OCI-LY1 (cell line): ENCODE results near the gene BACE2.

Experiments used
- H2AFZ ChIP-seq: fragments of 200-600 bp; sonication (generic), shearing (Covaris generic); 2 replicates; pipeline ENCODE4 v1.6.0; 2014; ENCODE audit warnings: antibody characterized with exemption, mild to moderate bottlenecking, low read length
- H3F3A ChIP-seq: fragments of 200-600 bp; sonication (generic), shearing (Covaris generic); 2 replicates; pipeline ENCODE4 v1.6.0; 2014; ENCODE audit warnings: mild to moderate bottlenecking, antibody characterized with exemption, low read length, moderate library complexity; ENCODE audit not compliant: insufficient read depth
- H3K27ac ChIP-seq: fragments of 200-600 bp; sonication (generic); 2 replicates; pipeline ENCODE4 v1.5.1; 2014; ENCODE audit warnings: low read length, mixed run types, mild to moderate bottlenecking, low read depth; ENCODE audit not compliant: poor library complexity, severe bottlenecking
- H3K27me3 ChIP-seq: fragments of 200-600 bp; sonication (generic); 2 replicates; pipeline ENCODE4 v1.6.0; 2014; ENCODE audit warnings: antibody characterized with exemption, mild to moderate bottlenecking, low read length, moderate library complexity; ENCODE audit not compliant: insufficient read depth
- H3K36me3 ChIP-seq: fragments of 200-600 bp; sonication (generic); 2 replicates; pipeline ENCODE4 v1.6.1; 2014; ENCODE audit warnings: mild to moderate bottlenecking, antibody characterized with exemption, low read length, moderate library complexity, mixed read lengths; ENCODE audit not compliant: insufficient read depth
- H3K4me1 ChIP-seq: fragments of 200-600 bp; sonication (generic); 2 replicates; pipeline ENCODE4 v1.5.1; 2014; ENCODE audit warnings: mild to moderate bottlenecking, low read length, moderate library complexity; ENCODE audit not compliant: insufficient read depth, severe bottlenecking
- H3K4me2 ChIP-seq: fragments of 200-600 bp; sonication (generic), shearing (Covaris generic); 2 replicates; pipeline ENCODE4 v1.6.1; 2014; ENCODE audit warnings: low read length
- H3K4me3 ChIP-seq: fragments of 200-600 bp; sonication (generic); 2 replicates; pipeline ENCODE4 v1.5.1; 2014; ENCODE audit warnings: low read length, low read depth, mild to moderate bottlenecking, mixed read lengths; ENCODE audit not compliant: poor library complexity, severe bottlenecking
- H3K79me2 ChIP-seq: fragments of 200-600 bp; shearing (Covaris generic); 2 replicates; pipeline ENCODE4 v1.6.1; 2016; ENCODE audit warnings: mixed run types, low read length, mixed read lengths; ENCODE audit not compliant: insufficient read depth
- H3K9ac ChIP-seq: fragments of 200-600 bp; sonication (generic), shearing (Covaris generic); 2 replicates; pipeline ENCODE4 v1.6.1; 2014; ENCODE audit warnings: mild to moderate bottlenecking, low read length, mixed read lengths
- H3K9me2 ChIP-seq: fragments of 200-600 bp; sonication (generic), shearing (Covaris generic); 2 replicates; pipeline ENCODE4 v1.6.1; 2014; ENCODE audit warnings: low read depth, mild to moderate bottlenecking, low read length, mixed read lengths
- H3K9me3 ChIP-seq: fragments of 200-600 bp; shearing (Covaris generic); 2 replicates; pipeline ENCODE4 v1.6.1; 2014; ENCODE audit warnings: low read length, mixed read lengths
- H4K20me1 ChIP-seq: fragments of 200-600 bp; sonication (generic), shearing (Covaris generic); 2 replicates; pipeline ENCODE4 v1.6.0; 2016; ENCODE audit warnings: mild to moderate bottlenecking, low read length; ENCODE audit not compliant: insufficient read depth
- EZH2 ChIP-seq: fragments of 200-600 bp; sonication (generic), shearing (Covaris generic); IDR thresholded peaks from 2 replicates; pipeline ENCODE4 v1.8.0; 2017; ENCODE audit warnings: borderline replicate concordance, mixed run types, mild to moderate bottlenecking, antibody characterized with exemption, low read length, moderate library complexity, mixed read lengths
- TF ChIP-seq, protein P1 (sequence below): fragments of 200-600 bp; sonication (generic), shearing (Covaris generic); IDR thresholded peaks from 2 replicates; pipeline ENCODE4 v1.5.1; 2017; ENCODE audit warnings: mild to moderate bottlenecking, antibody characterized with exemption, low read length, moderate library complexity, mixed read lengths

The BACE2 gene

DNA sequence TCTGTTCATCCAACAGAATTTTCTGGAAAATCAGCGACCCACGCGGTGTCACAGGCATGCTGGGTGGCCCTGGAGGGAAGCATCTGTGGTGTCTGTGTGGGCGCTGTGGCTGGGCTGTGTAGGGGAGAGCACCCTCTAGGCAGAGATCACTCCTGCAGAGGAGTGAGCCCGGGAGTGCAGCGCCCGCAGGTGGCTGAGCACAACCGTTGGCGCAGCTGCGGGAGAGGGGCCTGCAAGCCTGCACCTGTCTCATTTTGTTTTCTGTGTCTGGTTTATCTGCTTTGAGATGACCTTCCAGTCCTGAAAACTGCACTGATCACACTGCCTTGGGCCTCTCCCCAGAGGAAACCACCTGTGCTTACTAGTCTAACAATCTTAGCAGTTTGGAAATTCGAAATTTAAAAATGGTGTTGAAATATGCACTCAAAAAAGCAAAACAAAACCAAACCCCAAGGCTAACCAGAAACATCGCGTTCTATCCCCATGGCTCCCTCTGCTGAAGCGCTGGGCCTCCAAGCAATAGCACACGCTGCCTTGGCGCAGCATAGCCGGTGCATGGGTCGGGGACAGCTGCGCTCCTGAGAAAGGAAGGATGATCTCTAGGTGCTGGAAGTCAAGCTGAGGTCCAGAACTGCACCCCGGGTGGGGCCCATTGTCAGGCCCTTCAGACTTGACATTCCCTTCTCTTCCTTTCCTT is 153.4 kb downstream of the BACE2 start:
- Histone ChIP-seq H3K9ac (peak overlapping the region; percentile 65), H4K20me1 (no peaks in the 10 kb centered on the region), H3K27ac (peak overlapping the region; percentile 100)

DNA sequence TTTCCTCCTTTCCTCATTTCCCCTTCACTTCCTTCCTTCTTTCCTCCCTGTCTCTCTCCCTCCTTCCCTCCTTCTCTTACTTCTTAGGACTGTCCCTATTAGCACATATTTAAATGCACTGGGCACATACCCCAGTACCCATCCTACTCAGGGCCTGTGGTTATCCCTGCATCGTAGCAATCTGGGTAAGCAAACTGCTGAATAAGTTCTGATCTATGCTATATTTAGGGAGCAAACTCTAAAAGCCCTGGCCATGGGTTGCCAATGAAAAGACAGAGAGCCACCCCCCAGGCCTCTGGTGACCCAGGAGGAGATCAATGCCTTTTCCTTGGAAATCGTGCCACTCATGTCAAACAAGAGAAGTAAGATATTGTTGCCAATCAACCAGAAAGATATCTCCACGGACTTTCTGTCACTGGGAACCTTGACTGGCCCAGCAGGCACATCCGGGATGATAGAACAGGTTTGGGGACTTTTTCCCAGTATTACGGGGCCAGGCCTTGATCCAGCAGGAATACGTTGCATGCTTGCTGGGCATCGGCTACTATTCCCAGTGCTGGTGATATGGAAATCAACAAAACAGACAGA is 154.0 kb downstream of the BACE2 start:
- no peaks in the 10 kb centered on the region for H3K27me3 ChIP-seq
- H3K4me1 ChIP-seq = peaks cover 69% of the 10 kb centered on the region
- peak overlapping the region; percentile 100 for H3K27ac ChIP-seq
- no peaks in the 10 kb centered on the region for H3K36me3 ChIP-seq
- no peaks in the 10 kb centered on the region for H3K9me2 ChIP-seq
- TF ChIP-seq, protein P1, sequence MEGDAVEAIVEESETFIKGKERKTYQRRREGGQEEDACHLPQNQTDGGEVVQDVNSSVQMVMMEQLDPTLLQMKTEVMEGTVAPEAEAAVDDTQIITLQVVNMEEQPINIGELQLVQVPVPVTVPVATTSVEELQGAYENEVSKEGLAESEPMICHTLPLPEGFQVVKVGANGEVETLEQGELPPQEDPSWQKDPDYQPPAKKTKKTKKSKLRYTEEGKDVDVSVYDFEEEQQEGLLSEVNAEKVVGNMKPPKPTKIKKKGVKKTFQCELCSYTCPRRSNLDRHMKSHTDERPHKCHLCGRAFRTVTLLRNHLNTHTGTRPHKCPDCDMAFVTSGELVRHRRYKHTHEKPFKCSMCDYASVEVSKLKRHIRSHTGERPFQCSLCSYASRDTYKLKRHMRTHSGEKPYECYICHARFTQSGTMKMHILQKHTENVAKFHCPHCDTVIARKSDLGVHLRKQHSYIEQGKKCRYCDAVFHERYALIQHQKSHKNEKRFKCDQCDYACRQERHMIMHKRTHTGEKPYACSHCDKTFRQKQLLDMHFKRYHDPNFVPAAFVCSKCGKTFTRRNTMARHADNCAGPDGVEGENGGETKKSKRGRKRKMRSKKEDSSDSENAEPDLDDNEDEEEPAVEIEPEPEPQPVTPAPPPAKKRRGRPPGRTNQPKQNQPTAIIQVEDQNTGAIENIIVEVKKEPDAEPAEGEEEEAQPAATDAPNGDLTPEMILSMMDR = no peak
- TF ChIP-seq EZH2 = no peak
- no peak overlapping the region for H2AFZ ChIP-seq
- no peaks in the 10 kb centered on the region for H3K9me3 ChIP-seq
- peak overlapping the region; percentile 49 for H3K4me2 ChIP-seq
- H3K79me2 ChIP-seq = no peaks in the 10 kb centered on the region
- H3K9ac ChIP-seq = peak overlapping the region; percentile 65
- H4K20me1 ChIP-seq = no peaks in the 10 kb centered on the region
- H3F3A ChIP-seq = no peaks in the 10 kb centered on the region
- no peak overlapping the region for H3K4me3 ChIP-seq

More for the DNA sequence above, 153.4 kb downstream of the BACE2 start:
- H3K9me2 ChIP-seq = no peaks in the 10 kb centered on the region
- TF ChIP-seq, protein P1 = peak; percentile 54
- no peak for TF ChIP-seq EZH2
- H3K36me3 ChIP-seq = no peaks in the 10 kb centered on the region
- no peaks in the 10 kb centered on the region for H3F3A ChIP-seq
- H3K4me1 ChIP-seq = peaks cover 63% of the 10 kb centered on the region
- H3K9me3 ChIP-seq = no peaks in the 10 kb centered on the region
- no peaks in the 10 kb centered on the region for H3K27me3 ChIP-seq
- peak overlapping the region; percentile 49 for H3K4me2 ChIP-seq
- H3K4me3 ChIP-seq = no peak overlapping the region
- no peak overlapping the region for H2AFZ ChIP-seq
- no peaks in the 10 kb centered on the region for H3K79me2 ChIP-seq

DNA sequence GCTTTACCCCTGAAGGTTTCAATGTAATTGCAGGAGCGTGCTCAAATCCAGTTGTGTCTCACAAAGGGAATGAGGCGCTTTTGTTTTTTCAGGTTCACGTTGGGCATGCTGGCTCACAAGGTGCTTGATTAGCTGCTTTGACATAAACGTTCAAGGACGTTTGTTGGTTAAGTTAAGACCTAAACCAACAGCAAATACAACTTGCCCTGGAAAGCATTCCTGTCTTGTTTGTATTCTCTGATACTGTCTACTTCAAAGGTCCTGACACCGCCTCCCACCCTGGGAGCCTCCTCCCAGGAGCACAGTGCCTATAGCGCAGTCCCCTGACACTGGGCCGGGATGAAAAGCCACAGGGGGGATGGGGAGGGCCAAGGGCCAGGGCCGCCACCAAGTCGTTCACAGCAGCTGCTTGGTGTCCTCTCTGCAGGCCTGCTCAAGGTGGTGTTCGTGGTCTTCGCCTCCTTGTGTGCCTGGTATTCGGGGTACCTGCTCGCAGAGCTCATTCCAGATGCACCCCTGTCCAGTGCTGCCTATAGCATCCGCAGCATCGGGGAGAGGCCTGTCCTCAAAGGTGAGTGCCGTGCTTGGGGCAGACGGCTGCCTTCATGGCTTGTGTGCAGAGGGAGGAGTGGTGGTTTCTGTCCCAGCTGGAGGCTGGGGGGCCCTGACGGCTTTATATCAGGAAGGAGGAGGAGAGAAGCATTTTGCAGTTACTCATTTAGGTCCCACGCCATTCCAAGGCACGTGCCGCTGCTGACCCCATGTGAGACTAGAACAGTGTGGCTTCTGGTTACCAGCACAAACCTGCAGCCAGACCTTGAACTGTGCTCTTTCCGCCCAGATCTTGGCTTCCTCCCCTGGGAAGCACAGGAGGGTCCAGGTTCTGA is 154.8 kb downstream of the BACE2 start:
- no peaks in the 10 kb centered on the region for H3K36me3 ChIP-seq
- peak overlapping the region; percentile 65; the same call in 1 of the 2 replicates for H3K9ac ChIP-seq
- no peaks in the 10 kb centered on the region for H3K27me3 ChIP-seq
- peak overlapping the region; percentile 100 for H3K27ac ChIP-seq
- no peaks in the 10 kb centered on the region for H3F3A ChIP-seq
- no peaks in the 10 kb centered on the region for H4K20me1 ChIP-seq
- no peaks in the 10 kb centered on the region for H3K9me2 ChIP-seq
- H3K4me3 ChIP-seq = no peak overlapping the region
- peaks cover 77% of the 10 kb centered on the region for H3K4me1 ChIP-seq
- no peaks in the 10 kb centered on the region for H3K79me2 ChIP-seq
- no peaks in the 10 kb centered on the region for H3K9me3 ChIP-seq
- no peak overlapping the region for H2AFZ ChIP-seq
- H3K4me2 ChIP-seq = no peak overlapping the region
- TF ChIP-seq EZH2 = no peak
- TF ChIP-seq, protein P1 = no peak
